ENCODE results near the gene SUN2.
A peak's percentile ranks its signal among the peaks of the same experiment; 100 is the strongest.

Gene SUN2

DNA sequence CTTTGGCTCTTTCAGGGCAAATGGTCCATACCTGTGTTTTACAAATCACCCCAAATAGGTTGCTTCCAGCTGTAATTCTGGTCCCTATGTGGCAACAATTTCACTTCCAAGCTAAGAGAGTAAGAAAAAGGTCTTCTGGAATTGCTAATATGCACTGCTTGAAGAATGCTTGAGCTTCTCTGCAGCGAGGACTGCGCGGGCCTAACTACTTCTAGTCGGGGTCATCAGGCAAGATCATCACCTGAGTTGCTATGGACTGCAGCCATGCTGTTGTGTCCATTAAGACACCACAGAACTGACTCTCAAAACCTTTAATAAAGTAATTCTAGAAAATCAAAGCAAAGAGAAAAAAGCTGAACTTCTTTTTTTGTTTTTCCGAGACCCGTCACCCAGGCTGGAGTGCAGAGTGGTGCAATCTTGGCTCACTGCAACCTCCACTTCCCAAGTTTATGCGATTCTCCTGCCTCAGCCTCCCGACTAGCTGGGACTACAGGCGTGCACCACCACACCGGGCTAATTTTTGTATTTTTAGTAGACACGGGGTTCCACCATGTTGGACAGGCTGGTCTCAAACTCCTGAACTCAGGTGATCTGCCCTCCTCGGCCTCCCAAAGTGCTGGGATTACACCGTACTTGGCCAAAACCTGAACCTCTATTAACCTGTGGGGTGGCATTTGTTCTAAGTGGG is 57.2 kb downstream of the SUN2 start:
- no peak for DNase-seq (ENCODE audit: low read depth)
- TF ChIP-seq, protein P1, sequence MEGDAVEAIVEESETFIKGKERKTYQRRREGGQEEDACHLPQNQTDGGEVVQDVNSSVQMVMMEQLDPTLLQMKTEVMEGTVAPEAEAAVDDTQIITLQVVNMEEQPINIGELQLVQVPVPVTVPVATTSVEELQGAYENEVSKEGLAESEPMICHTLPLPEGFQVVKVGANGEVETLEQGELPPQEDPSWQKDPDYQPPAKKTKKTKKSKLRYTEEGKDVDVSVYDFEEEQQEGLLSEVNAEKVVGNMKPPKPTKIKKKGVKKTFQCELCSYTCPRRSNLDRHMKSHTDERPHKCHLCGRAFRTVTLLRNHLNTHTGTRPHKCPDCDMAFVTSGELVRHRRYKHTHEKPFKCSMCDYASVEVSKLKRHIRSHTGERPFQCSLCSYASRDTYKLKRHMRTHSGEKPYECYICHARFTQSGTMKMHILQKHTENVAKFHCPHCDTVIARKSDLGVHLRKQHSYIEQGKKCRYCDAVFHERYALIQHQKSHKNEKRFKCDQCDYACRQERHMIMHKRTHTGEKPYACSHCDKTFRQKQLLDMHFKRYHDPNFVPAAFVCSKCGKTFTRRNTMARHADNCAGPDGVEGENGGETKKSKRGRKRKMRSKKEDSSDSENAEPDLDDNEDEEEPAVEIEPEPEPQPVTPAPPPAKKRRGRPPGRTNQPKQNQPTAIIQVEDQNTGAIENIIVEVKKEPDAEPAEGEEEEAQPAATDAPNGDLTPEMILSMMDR (conservative IDR thresholded peaks at IDR 0.05; ENCODE audit: low read depth, low read length): no peak
- H3K4me3 ChIP-seq (ENCODE audit: low read length): peak overlapping the region; percentile 67

DNA sequence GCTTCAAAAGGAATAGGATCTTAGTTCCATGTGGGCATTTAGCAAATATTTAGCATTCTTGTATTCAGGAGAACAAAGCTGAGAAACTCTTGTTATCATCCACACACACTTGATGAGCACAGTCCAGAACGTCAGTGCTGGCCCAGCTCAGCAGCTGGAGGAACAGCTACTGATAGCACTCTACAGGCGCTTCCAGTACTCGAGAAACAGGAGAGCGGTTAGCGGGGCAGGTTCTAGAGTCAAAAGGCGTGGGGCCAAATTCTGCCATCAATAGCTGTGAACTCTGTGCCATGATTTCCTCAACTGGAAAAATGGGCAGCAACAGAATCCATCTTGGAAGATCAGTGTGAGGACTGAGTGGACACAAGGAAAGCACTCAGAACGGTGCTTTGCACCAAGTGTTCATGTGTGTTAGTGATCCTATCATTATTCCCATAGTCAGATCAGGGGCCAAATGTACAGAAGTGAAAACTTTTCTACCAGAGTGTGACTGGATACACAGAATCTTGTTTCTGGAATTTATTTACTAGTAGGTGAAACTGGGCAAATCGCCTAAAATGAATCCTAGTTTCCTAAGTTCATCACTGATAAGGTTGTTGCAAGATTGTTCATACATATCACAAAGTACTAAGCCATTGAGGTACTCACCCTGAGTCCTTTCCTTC is 58.2 kb downstream of the SUN2 start:
- TF ChIP-seq, protein P1 (conservative IDR thresholded peaks at IDR 0.05; ENCODE audit: low read depth, low read length): no peak
- no peak for DNase-seq (ENCODE audit: low read depth)
- H3K4me3 ChIP-seq (ENCODE audit: low read length): peak overlapping the region; percentile 67

DNA sequence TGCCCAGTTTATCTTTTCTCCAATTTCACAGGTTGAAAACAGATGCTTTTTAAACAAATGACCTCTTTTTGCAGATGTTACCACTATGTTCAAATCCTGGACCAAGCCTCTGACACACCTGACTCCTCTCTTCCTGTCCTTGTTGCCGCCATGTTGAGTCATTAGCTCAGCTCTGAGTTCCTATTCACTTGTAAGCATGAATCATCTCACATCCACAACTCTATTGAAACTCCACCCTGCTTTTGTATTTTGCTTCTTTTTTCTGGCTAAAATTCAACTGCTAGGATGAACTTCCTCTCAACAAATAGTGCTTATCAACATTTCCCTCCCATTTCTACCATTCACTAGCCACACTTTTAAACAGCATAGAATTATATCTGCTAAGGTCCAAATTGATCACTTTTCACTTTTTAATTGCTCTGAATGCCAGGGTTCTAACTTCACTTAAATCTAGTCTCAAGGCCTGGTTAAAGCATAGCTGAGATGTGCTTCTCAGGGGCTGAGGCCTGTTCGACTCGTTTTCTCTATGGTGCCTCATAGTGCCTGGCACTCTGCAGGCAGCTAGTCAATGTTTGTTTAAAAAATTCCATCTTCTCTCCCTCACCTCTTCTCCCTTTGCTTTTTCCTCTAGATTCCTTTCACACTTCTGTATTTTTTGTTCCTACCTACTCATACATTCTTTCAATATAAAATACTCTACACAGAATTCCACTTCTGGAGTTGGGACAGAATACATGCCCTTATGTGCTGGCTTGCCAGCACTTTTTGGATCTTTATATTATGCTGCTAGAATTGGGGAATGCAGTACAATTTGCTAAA is 59.0 kb downstream of the SUN2 start:
- no peak for DNase-seq (ENCODE audit: low read depth)
- H3K4me3 ChIP-seq (ENCODE audit: low read length): peak overlapping the region; percentile 67
- TF ChIP-seq, protein P1 (conservative IDR thresholded peaks at IDR 0.05; ENCODE audit: low read depth, low read length): no peak

DNA sequence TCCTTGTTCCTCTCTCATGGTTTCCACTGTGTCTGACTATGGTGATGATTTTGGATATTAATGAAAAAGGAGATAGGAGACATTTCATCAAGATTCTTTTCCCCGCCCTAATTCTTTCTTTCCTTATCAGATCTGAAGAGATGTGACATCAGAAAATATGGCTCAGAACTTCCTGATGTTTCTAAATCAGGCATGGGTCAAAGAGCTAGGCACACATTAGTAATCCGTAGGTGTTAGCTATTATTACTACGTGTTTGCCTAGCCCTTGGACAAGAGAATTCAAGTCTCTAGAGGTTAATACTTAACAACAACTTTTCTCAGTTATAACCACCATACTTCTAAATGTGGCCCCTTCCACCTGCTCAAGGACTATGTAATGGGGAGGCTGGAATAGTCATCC is 60.9 kb downstream of the SUN2 start:
- TF ChIP-seq, protein P1 (conservative IDR thresholded peaks at IDR 0.05; ENCODE audit: low read depth, low read length): no peak
- DNase-seq (ENCODE audit: low read depth): no peak
- H3K4me3 ChIP-seq (ENCODE audit: low read length): no peak overlapping the region

DNA sequence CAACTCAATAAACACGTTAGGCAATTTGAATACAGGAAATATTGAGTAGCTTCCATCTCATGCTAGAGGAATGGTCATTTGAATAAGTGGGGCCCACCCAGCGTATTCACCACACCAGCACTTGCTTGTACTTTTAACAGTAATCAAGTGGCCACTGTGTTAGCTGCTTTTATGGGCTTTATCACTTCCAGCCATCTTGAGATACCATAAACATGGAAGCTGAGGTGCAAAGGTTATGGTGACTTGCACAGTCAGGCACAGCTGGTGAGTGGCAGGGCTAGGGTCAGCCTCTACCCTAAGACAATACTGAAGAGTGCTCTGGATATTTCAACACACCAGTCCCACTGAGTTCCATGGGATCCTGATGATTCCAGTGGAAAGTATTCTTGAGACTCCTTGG is 61.7 kb downstream of the SUN2 start:
- TF ChIP-seq, protein P1 (conservative IDR thresholded peaks at IDR 0.05; ENCODE audit: low read depth, low read length): no peak
- DNase-seq (ENCODE audit: low read depth): no peak
- no peak overlapping the region for H3K4me3 ChIP-seq (ENCODE audit: low read length)

DNA sequence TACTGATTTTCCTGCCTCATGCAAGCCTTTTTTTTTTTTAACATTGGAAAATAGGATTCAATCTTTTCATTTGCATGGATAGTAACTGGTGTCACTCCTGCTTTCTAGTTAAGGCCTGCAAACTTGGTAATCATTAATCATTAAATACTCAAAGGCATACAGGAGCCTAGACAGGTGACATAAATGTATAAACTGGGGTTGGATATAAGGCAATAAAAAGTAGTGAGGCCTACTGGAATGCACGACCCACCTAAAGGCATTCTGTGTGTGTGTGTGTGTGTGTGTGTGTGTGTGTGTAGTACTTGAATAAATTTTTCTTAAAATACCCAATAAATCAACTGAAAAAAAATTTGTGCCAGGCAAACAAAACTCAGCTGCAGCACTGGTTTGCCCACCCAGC is 66.1 kb downstream of the SUN2 start:
- TF ChIP-seq, protein P1 (conservative IDR thresholded peaks at IDR 0.05; ENCODE audit: low read depth, low read length): no peak
- DNase-seq (ENCODE audit: low read depth): no peak
- no peak overlapping the region for H3K4me3 ChIP-seq (ENCODE audit: low read length)

All from retinal pigment epithelial cell (primary cell).